ENCODE measurements around the gene PSTPIP2. TPM values are rescaled to one million over a fixed set of nuclear protein-coding genes. Genes with fewer than 3 reads are reported as not detected.

PSTPIP2 gene
- total and polyA plus RNA-seq, 2 of the 4 experiments (the other 2 are of a cell fraction) = 10.4 to 12.4 TPM

DNA sequence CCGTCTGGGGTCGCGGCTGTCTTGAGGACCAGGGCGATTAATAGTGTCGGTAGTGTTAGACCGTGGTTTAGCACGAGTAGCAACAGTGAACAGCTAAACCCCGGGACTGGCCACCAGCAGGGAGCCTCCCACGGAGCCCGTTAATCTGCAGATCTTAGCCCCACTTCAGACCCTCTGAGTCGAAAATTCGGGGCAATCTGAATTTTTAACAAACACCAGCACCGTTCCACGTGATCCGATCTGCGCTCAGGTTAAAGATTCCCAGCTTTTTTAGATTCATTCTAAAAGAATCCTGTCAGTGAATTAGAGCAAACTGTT, 26.5 kb upstream of the PSTPIP2 start:
- Histone ChIP-seq H2AFZ (replicated peaks; ENCODE audit: low read length, poor library complexity) (peak overlapping the region; percentile 99), H3K4ac (ENCODE audit: low read depth, low read length) (peak overlapping the region; percentile 89), H2BK15ac (ENCODE audit: low read depth, low read length) (peak overlapping the region; percentile 40; the same call in 1 of the 3 replicates), H3K4me2 (ENCODE audit: low read depth, low read length) (peak overlapping the region; percentile 56), H3K79me1 (ENCODE audit: low read depth in 1 of 2, low read length in 2 of 2) (peaks cover 4 to 15% of the 10 kb centered on the region in 2 experiments), H4K91ac (ENCODE audit: insufficient read depth, low read depth, low read length) (peak overlapping the region; percentile 84), H4K8ac (ENCODE audit: low read depth in 2 of 2, low read length in 2 of 2) (peak overlapping the region; percentile 98 to 100), H4K5ac (ENCODE audit: low read depth, low read length) (peak overlapping the region; percentile 90), H2BK120ac (ENCODE audit: low read depth, low read length) (peak overlapping the region; percentile 89), H3K18ac (ENCODE audit: low read depth, low read length) (peak overlapping the region; percentile 6), H3K9me1 (ENCODE audit: insufficient read depth, low read length) (0 out of 2 replicates have a peak, but pooled peaks cover 3% of the 10 kb centered on the region), H3K4me3 (ENCODE audit: insufficient read depth, low read depth, low read length) (peak overlapping the region; percentile 91), H3K14ac (replicated peaks; ENCODE audit: low read depth, low read length) (peak overlapping the region; percentile 97), H3K9me3 (ENCODE audit: control insufficient read depth, insufficient read depth, low read length) (no peaks in the 10 kb centered on the region), H2AK5ac (ENCODE audit: low read depth, low read length) (peak overlapping the region; percentile 40; the same call in 1 of the 2 replicates), H3K27ac (ENCODE audit: insufficient read depth, low read length) (peak overlapping the region; percentile 89), H3K9ac (ENCODE audit: low read depth, low read length) (peak overlapping the region; percentile 71), H3K23ac (ENCODE audit: low read depth, low read length) (peak overlapping the region; percentile 67; the same call in 1 of the 2 replicates), H3K56ac (ENCODE audit: extremely low read depth, insufficient read depth, low read length) (peak overlapping the region; percentile 59; the same call in 1 of the 2 replicates), H2BK5ac (ENCODE audit: low read depth, low read length, poor library complexity, severe bottlenecking) (peak overlapping the region; percentile 89), H3K4me1 (ENCODE audit: control insufficient read depth, insufficient read depth, low read length) (peaks cover 3% of the 10 kb centered on the region), H2BK20ac (ENCODE audit: low read depth, low read length) (peak overlapping the region; percentile 46; the same call in 1 of the 2 replicates), H2AK9ac (replicated peaks; ENCODE audit: low read depth, low read length, poor library complexity) (peak overlapping the region; percentile 92), H3K36me3 (ENCODE audit: control insufficient read depth, insufficient read depth, low read length) (peaks cover 7% of the 10 kb centered on the region), H4K20me1 (ENCODE audit: insufficient read depth, low read length) (peaks cover 24% of the 10 kb centered on the region), H3K27me3 (ENCODE audit: control insufficient read depth, insufficient read depth, low read length) (no peaks in the 10 kb centered on the region)
- intact Hi-C loops (cut with micrococcal nuclease) = no loop called here
- no TSS peak for BruUV-seq (replicated peaks)
- TF ChIP-seq CEBPB (IDR thresholded peaks at IDR 0.05; ENCODE audit: low read depth, low read length) = no peak
- DNase-seq (no peak), ATAC-seq (ENCODE audit: low read depth) (no peak)
- no CpG with 5 or more reads among the region's 16 CpGs for WGBS, 2 experiments (ENCODE audit: extremely low coverage in 2 of 2, insufficient read length in 1 of 2)
- dilution Hi-C loops (cut with HindIII; ENCODE audit: low sequenced_read_pairs, unreplicated experiment) = no loop called here
- ChIA-PET POLR2A (ENCODE audit: unreplicated experiment) (no interaction called here), CTCF (no interaction called here)
- in situ Hi-C loops (cut with MboI; ENCODE audit: low sequenced_read_pairs) = no loop called here

Data from IMR-90 (cell line).